ENCODE results near the gene PRELP. TPM values are rescaled to one million over a fixed set of nuclear protein-coding genes. Genes with fewer than 3 reads are reported as not detected.

The PRELP gene
- total and polyA plus RNA-seq, 2 donors (not counting 3 experiments of a cell fraction or from before 2014, with no cell fraction given) = 0.01 TPM; not detected in 1

DNA sequence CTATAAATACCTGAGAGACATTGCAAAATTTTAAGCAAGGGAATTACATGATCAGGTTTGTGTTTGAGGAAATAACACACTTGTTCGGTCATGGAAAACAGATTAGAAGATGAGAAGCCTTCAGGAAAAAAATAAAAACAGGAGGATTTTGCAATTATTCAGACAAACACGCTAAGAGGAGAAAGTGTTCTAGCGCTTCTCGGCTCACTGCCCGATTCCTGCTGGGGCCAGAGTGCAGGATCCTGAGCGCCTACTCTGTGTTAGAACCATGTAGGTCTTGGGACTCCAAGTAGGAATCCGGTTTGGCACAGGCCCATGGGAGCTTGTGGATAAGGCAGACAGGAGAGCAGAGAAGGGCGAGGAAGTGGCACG lies 8.1 kb upstream of the PRELP start:
- dilution Hi-C loops (cut with MboI; ENCODE audit: extremely low pct_ligation_motif_present, low sequenced_read_pairs) = no loop called here
- CTCF ChIA-PET = interaction anchor here (1.4 to 1.5 kb wide), 2 partner anchors 13 to 27 kb away, joined by 3 read pairs; no protein-coding TSS in a partner anchor
- DNase-seq (ENCODE audit: low read depth, low spot score) (peak; percentile 32), FAIRE-seq (no peak)
- Histone ChIP-seq H3K36me3 (ENCODE audit: control insufficient read depth in 2 of 2, extremely low read depth in 1 of 2, insufficient read depth in 2 of 2, low read length in 2 of 2) (no peaks in the 10 kb centered on the region), H3K9ac (replicated peaks; ENCODE audit: extremely low read depth, insufficient read depth, low read length) (no peak overlapping the region), H3K4me1 (ENCODE audit: control insufficient read depth, extremely low read depth, insufficient read depth, low read length) (no peaks in the 10 kb centered on the region), H3K9me3 (replicated peaks; ENCODE audit: control insufficient read depth, insufficient read depth, low read length) (no peaks in the 10 kb centered on the region), H2AFZ (ENCODE audit: low read depth, low read length) (no peak overlapping the region), H3K79me2 (ENCODE audit: control insufficient read depth, insufficient read depth, low read length) (no peaks in the 10 kb centered on the region), H3K4me2 (ENCODE audit: insufficient read depth, low read length) (no peak overlapping the region), H3K27me3 (ENCODE audit: control insufficient read depth in 2 of 2, insufficient read depth in 2 of 2, low read length in 2 of 2) (peaks cover 26 to 31% of the 10 kb centered on the region in 2 experiments), H3K27ac (ENCODE audit: insufficient read depth, low read depth, low read length) (no peak overlapping the region), H4K20me1 (replicated peaks; ENCODE audit: control insufficient read depth, extremely low read depth, insufficient read depth, low read length) (no peaks in the 10 kb centered on the region), H3K4me3 (replicated peaks in 1 of 3; ENCODE audit: insufficient read depth in 1 of 3, low read depth in 1 of 3, low read length in 3 of 3) (no peak overlapping the region), H3K9me1 (replicated peaks; ENCODE audit: control insufficient read depth, extremely low read depth, insufficient read depth, low read length) (no peaks in the 10 kb centered on the region)
- no TSS peak for BruUV-seq (replicated peaks)
- POLR2A ChIA-PET = no interaction called here
- TF ChIP-seq JUN (IDR thresholded peaks at IDR 0.05; ENCODE audit: borderline replicate concordance, insufficient read depth, insufficient read length, low read depth) (no peak), EZH2 (IDR thresholded peaks at IDR 0.05; ENCODE audit: borderline replicate concordance, low read depth, low read length, severe bottlenecking) (no peak), GATA2 (IDR thresholded peaks at IDR 0.05; ENCODE audit: insufficient read depth, insufficient read length, low read depth, low read length) (no peak), POLR2A (IDR thresholded peaks at IDR 0.05; ENCODE audit: low read depth, low read length) (no peak), POLR2AphosphoS5 (IDR thresholded peaks at IDR 0.05; ENCODE audit: insufficient read depth, low read depth, low read length) (no peak), MYC (IDR thresholded peaks at IDR 0.05; ENCODE audit: low read depth, low read length) (no peak), FOS (IDR thresholded peaks at IDR 0.05; ENCODE audit: borderline replicate concordance, insufficient read depth, low read length) (no peak)
- TF ChIP-seq, protein P1, sequence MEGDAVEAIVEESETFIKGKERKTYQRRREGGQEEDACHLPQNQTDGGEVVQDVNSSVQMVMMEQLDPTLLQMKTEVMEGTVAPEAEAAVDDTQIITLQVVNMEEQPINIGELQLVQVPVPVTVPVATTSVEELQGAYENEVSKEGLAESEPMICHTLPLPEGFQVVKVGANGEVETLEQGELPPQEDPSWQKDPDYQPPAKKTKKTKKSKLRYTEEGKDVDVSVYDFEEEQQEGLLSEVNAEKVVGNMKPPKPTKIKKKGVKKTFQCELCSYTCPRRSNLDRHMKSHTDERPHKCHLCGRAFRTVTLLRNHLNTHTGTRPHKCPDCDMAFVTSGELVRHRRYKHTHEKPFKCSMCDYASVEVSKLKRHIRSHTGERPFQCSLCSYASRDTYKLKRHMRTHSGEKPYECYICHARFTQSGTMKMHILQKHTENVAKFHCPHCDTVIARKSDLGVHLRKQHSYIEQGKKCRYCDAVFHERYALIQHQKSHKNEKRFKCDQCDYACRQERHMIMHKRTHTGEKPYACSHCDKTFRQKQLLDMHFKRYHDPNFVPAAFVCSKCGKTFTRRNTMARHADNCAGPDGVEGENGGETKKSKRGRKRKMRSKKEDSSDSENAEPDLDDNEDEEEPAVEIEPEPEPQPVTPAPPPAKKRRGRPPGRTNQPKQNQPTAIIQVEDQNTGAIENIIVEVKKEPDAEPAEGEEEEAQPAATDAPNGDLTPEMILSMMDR (IDR thresholded peaks at IDR 0.05; ENCODE audit: extremely low read depth in 1 of 2, insufficient read depth in 1 of 2, low read depth in 1 of 2, low read length in 2 of 2) = no peak
- TF ChIP-seq, protein P2, sequence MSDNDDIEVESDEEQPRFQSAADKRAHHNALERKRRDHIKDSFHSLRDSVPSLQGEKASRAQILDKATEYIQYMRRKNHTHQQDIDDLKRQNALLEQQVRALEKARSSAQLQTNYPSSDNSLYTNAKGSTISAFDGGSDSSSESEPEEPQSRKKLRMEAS (IDR thresholded peaks at IDR 0.05; ENCODE audit: insufficient read depth, insufficient read length) = no peak
- intact Hi-C loops (cut with micrococcal nuclease) = no loop called here

Measured in endothelial cell of umbilical vein (primary cell).